ENCODE measurements around the gene FIGLA.

DNA sequence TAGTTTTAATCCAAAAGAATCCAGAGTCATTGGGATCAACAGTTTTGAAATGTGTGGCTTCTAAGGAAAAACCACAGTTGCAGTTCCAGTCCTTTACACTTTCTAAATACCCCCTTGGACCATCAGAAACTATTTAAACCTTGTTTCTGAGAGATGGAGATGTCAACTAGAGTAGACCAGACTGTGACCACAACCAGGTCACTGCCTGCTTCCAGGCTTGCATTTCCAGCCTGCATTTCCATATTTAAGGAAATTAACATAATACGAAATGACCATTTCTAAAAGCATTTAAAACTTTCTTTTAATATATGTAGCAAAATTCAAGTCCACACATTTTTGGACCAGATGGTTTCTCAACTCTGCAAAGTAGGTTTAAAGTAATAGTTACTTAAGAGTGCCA is 60.8 kb downstream of the FIGLA start:
- TF ChIP-seq, protein P1, sequence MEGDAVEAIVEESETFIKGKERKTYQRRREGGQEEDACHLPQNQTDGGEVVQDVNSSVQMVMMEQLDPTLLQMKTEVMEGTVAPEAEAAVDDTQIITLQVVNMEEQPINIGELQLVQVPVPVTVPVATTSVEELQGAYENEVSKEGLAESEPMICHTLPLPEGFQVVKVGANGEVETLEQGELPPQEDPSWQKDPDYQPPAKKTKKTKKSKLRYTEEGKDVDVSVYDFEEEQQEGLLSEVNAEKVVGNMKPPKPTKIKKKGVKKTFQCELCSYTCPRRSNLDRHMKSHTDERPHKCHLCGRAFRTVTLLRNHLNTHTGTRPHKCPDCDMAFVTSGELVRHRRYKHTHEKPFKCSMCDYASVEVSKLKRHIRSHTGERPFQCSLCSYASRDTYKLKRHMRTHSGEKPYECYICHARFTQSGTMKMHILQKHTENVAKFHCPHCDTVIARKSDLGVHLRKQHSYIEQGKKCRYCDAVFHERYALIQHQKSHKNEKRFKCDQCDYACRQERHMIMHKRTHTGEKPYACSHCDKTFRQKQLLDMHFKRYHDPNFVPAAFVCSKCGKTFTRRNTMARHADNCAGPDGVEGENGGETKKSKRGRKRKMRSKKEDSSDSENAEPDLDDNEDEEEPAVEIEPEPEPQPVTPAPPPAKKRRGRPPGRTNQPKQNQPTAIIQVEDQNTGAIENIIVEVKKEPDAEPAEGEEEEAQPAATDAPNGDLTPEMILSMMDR (IDR thresholded peaks at IDR 0.05 in 8 of 11, conservative IDR thresholded peaks at IDR 0.05 in 3 of 11), result no peak
- no peak for TF ChIP-seq POLR2A (IDR thresholded peaks at IDR 0.05)
- no peak for TF ChIP-seq POLR2AphosphoS5 (IDR thresholded peaks at IDR 0.05)
